GM20000 (cell line): ENCODE data around the gene FHIP1B.

Experiments
- DNase-seq: peaks from one replicate; pipeline ENCODE4 v3.0.0; 2012; ENCODE audit warnings: low spot score
- CTCF ChIP-seq: IDR thresholded peaks from 2 replicates; pipeline ENCODE4 v1.5.1; 2012; ENCODE audit warnings: mild to moderate bottlenecking, control low read depth; ENCODE audit errors: extremely low read depth, missing control alignments

The FHIP1B gene

GRCh38 chr11:6201481-6201880 lies 33.0 kb downstream of the FHIP1B start:
- TF ChIP-seq CTCF: no peak
- DNase-seq: no peak

- no peak for TF ChIP-seq CTCF
- no peak for DNase-seq
These were observed 33.5 kb downstream of the FHIP1B start for GRCh38 chr11:6200975-6201374.

DNA sequence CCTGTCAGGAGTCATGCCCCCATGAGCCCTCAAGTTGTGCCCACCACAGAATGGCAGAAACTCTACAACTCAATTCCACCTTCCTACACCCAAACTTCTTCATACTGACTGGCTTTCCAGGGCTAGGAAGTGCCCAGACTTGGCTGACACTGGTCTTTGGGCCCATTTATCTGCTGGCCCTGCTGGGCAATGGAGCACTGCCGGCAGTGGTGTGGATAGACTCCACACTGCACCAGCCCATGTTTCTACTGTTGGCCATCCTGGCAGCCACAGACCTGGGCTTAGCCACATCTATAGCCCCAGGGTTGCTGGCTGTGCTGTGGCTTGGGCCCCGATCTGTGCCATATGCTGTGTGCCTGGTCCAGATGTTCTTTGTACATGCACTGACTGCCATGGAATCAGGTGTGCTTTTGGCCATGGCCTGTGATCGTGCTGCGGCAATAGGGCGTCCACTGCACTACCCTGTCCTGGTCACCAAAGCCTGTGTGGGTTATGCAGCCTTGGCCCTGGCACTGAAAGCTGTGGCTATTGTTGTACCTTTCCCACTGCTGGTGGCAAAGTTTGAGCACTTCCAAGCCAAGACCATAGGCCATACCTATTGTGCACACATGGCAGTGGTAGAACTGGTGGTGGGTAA lies 35.1 kb downstream of the FHIP1B start, which contains the start of gene OR52W1:
Gene OR52W1, plus strand, starts transcription at position 51 of the 637 bp plus-strand sequence. Its CDS starts 0 bp downstream, at position 51.
- TF ChIP-seq CTCF: no peak
- no peak for DNase-seq

DNA sequence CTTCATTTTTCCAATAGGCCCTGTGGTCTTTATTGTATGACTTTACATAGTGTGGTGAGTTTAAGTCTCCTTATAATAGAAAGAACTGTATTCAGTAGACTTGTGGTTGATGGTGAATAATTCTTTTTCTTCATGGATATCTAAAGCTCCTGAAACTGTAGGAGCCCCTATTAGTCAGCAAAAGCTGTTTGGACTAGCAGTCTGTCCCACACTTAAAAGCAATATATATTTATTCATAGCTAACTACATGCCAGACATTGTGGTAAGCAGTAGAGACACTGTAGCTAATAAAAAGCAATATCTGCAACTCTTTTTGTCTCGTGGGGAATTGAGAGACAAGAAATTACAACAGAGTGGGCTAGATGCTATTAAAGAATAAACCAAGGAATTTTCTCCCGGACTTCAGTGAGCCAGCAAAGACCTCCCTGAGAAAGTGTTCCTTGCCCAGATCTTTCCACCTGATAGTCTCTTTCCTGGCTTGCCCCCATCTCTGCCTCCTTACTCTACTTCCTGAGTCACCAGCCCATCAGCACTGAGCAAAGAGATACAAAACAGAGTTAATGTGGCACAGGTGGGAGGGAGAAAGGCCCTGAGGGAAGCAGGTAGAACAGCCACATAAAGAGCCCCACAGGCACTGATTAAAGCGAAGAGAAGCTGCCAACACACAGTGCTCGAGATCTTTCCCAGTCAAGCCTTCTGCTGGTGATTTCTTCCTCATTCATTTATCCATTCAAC lies 36.8 kb downstream of the FHIP1B start:
- no peak for DNase-seq
- no peak for TF ChIP-seq CTCF

GRCh38 chr11:6196396-6196795 lies 38.0 kb downstream of the FHIP1B start:
- no peak for DNase-seq
- TF ChIP-seq CTCF: no peak

- DNase-seq: no peak
These were observed 40.3 kb downstream of the FHIP1B start for GRCh38 chr11:6194065-6194581.

More at GRCh38 chr11:6194065-6194581, 40.3 kb downstream of the FHIP1B start:
- no peak for TF ChIP-seq CTCF
